COLO668 (cell line): ENCODE measurements around the gene HOXB5.

Source experiments
- DNase-seq: peaks from one replicate; lab custom pipeline; 2025; ENCODE audit not compliant: unreplicated experiment; lab: John Stamatoyannopoulos, UW

Gene HOXB5

GRCh38 chr17:48563867-48564187 is 29.8 kb downstream of the HOXB5 start:
- DNase-seq = no peak

- DNase-seq = no peak
Measured at GRCh38 chr17:48563385-48563838, 30.2 kb downstream of the HOXB5 start.

- DNase-seq = no peak
Measured at GRCh38 chr17:48562934-48563333, 30.6 kb downstream of the HOXB5 start.

GRCh38 chr17:48561884-48562810 is 31.4 kb downstream of the HOXB5 start:
- peak; percentile 11 for DNase-seq

GRCh38 chr17:48559840-48560817 is 33.5 kb downstream of the HOXB5 start:
- DNase-seq = no peak

- DNase-seq = no peak
Measured at GRCh38 chr17:48559122-48559839, 34.3 kb downstream of the HOXB5 start.

GRCh38 chr17:48558831-48559121 is 34.8 kb downstream of the HOXB5 start:
- DNase-seq = no peak

- no peak for DNase-seq
Measured at GRCh38 chr17:48558057-48558830, 35.3 kb downstream of the HOXB5 start.

GRCh38 chr17:48556576-48557401 is 36.8 kb downstream of the HOXB5 start:
- no peak for DNase-seq

- no peak for DNase-seq
Measured at GRCh38 chr17:48556229-48556575, 37.4 kb downstream of the HOXB5 start.

- DNase-seq = peak; percentile 52
Measured at GRCh38 chr17:48555258-48556228, 38.0 kb downstream of the HOXB5 start.

GRCh38 chr17:48554412-48555257 is 38.9 kb downstream of the HOXB5 start:
- DNase-seq = peak; percentile 27

GRCh38 chr17:48553826-48554225 is 39.8 kb downstream of the HOXB5 start:
- DNase-seq = no peak

GRCh38 chr17:48553190-48553547 is 40.4 kb downstream of the HOXB5 start:
- DNase-seq = peak; percentile 33

GRCh38 chr17:48552466-48553189 is 41.0 kb downstream of the HOXB5 start:
- no peak for DNase-seq

- peak; percentile 21 for DNase-seq
Measured at GRCh38 chr17:48551596-48552465, 41.7 kb downstream of the HOXB5 start.
